Hematopoietic multipotent progenitor cell treated with erythropoietin and hydrocortisone succinate and interleukin-3 and kit ligand, for 6 days (in vitro differentiated cells): Measurements from ENCODE around the gene FZD2.
"Not testable (repeated sequence)": the region's sequence is repeated elsewhere in the genome, so short reads cannot be mapped to it uniquely, and the experiment has no call there.

Experiments
- DNase-seq: peaks from one replicate; pipeline ENCODE4 v3.0.0-alpha.2; 2015

The FZD2 gene

DNA sequence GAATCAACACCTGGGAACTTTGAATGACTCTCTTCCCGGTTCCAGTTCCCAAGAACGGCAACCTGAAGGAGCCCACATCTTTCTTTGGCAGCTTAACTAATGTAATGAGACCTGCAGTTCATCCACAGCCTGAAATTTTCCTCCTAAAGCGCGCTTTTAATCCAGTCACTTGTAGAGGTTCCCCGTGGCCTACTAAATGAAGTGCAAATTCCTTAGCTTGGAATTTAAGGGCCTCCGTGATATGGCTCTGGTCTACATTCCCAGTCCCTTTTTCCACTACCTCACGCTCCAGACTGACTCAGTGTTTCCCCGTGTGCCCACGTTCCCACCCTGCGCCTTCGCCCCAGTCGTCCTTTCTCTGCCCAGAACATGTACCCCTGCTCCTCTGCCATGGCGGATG is 27.2 kb downstream of the FZD2 start:
- DNase-seq = no peak

DNA sequence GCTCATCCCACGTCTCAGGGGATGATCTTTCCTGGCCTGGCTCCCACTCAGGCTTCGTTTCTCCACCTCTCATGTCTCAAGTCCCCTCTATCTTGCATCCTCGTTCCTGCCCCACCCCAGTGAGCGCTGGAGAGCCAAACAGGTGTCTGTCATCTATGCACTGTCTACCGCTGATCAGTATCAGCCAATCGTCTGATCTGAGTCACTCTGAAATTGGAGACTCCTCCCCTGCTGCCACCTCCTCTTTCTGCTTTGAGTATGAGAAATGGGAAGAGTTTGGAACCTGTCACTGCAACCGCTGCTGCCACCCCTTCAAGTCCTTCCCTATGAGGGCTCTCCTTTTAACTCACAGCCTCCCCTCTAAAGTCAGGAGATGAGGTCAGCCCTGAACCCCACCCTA is 28.0 kb downstream of the FZD2 start:
- DNase-seq = no peak

DNA sequence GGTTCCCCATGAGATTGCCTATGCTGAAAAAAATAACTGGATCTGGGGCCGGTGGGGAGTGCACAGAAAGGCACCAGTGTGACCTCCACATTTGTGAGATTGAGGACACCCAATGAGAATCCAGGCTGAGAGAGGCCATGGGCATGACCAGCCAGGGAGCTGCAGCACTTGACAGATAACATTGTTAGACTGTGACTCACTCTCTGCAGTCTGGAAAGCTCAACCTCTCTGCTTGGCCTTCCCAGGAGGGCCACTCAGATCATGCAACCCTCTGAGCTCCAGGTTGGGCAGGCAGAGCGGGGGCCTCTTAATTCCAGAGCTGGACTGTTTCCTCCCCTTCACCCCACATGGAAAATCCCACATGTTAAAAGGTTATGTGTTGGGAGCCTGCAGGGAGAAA is 30.1 kb downstream of the FZD2 start:
- peak; percentile 28 for DNase-seq

DNA sequence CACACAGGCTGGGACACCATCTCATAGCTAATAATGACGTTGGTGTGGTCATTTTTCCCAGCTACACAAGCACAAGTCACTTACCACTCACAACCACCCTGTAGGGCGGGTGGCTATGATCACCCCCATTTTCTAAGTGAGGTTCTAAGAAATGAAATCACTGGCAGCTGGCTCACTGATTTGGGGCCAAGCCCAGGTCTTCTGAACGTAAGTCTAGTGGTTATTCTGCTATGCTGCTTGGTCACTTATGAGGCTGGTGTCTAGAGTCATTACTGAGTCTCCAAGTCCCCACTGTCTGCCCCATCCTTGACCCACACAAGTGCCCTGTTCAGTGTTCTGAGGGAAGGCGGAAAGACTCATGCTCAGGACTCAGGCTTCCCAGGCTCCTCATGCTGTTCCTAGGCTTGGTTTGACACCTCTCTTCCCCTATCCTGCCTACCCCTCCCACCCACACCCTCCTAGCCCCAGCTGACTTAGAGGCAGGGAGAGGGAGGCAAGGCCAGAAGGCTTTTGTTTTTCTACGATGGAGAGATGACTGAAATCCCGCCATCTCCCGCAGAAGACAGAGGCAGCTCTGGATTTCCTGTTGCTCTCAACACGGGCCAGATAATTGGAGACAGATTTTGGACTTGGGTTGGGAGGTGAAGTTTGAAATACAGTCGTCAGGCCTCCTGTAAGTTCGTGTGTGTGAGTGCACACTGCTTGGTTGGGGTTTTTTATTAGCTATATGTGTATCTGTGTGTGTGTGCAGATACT is 32.2 kb downstream of the FZD2 start:
- no peak for DNase-seq

DNA sequence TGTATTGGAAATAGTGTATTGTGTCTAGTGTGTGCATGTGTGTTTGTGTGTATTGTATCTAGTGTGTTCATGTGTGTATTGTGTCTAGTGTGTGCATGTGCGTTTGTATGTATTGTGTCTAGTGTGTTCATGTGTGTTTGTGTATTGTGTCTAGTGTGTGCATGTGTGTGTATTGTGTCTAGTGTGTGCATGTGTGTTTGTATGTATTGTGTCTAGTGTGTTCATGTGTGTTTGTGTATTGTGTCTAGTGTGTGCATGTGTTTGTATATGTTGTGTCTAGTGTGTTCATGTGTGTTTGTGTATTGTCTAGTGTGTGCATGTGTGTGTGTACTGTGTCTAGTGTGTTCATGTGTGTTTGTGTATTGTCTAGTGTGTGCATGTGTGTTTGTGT is 32.8 kb downstream of the FZD2 start:
- not testable (repeated sequence) for DNase-seq

DNA sequence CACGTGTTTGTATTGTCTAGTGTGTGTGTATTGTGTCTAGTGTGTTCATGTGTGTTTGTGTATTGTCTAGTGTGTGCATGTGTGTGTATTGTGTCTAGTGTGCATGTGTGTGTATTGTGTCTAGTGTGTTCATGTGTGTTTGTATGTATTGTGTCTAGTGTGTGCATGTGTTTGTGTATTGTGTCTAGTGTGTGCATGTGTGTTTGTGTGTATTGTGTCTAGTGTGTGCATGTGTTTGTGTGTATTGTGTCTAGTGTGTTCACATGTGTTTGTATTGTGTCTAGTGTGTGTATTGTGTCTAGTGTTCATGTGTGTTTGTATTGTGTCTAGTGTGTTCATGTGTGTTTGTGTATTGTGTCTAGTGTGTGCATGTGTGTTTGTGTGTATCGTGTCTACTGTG is 33.5 kb downstream of the FZD2 start:
- DNase-seq = not testable (repeated sequence)

DNA sequence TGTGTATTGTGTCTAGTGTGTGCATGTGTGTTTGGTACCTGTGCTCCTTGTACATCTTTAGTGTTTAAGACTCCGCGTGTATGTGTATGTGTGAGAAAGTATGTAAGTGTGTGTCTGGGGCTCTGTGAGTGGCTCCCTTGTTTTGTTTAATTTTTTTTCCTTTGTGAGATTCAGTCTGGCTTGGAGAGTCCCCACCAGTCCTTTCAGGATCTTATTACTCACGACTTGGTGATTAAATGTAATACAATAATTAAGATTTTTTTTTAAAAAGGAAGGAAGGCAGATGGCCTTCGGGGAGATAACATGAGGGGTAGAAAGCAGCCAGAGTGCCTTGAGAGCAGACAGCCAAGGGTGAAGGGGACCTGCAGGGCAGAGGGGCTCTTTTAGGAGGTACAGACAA is 33.9 kb downstream of the FZD2 start:
- DNase-seq = no peak

DNA sequence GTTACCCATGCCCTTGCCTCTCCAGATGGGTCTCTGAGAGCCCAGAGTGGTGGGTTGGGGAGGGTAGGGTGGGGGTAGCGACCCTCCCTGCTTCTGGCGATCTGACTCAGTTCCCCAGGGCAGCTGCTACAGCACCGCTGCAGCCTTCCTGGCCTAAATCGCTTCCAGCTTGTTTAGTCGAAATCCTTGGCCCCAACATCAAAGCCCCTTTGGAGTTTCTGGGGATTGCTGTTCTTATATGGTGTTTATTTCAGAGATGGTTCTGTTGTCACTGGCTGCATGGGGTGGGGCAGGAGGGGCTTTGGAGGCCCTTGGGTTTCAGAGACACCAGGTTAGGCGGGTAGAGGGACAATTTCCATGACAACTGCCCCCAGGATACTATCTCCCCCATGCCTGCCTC is 35.9 kb downstream of the FZD2 start:
- no peak for DNase-seq

DNA sequence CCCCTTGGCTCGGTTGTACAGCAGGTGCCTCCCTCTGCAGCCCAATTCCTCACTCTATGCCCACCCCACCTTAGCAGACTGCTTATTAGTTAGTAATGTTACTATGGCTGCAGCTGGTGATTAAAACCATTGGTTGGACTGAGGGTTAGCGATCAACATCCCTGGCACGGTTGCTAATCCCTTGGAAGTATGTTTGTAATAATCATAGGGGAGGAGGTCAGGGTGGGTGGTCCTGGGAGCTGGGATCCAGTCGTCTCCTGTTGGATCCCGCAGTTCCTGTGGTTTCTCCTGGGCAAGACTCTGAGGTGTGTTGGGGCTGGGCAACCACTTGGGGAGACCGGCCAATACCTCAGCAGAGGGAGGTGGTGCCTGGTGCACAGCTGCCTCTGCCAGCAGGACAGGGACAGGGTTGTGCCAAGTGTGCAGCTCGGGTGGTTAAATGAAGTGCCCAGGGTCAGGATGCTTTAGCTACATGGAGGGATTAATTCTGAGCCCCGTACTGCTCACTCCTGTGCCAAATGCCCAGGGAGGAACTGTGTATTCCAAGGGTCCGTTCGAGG is 38.0 kb downstream of the FZD2 start:
- DNase-seq = no peak

DNA sequence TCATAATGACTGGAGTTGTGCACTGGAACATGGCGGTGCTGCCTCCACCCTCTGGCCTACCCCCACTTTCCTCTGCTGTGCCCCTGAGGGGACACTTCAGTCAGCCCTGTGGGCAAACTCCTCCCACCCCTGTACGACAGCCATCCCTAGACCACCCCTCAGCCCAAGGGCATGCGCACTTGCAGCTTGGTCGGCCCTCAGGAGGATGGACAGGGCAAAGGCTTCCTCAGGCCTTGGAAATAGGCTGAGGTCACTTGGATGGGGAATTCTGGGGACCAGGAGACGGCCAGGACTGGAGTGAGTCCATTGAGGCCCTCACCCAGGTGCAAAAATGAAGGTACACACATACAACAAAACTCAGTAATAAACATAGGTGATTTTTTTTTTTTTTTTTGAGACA is 41.0 kb downstream of the FZD2 start:
- no peak for DNase-seq

DNA sequence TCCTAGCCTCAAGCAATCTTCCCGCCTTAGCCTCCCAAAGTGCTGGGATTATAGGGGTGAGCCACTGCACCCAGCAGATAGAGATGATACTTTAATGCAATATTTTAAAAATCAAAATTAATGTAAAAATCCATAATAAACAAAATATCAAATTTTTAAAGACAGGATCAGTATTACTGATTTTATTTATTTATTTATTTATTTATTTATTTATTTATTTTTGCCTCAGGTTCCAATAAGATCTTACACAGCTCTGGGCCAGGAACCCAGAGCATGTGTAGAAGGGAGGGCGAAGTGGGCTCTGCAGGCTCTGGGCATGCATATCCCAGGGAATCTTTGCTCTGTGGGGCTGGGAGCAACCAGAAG is 41.6 kb downstream of the FZD2 start:
- DNase-seq = no peak

DNA sequence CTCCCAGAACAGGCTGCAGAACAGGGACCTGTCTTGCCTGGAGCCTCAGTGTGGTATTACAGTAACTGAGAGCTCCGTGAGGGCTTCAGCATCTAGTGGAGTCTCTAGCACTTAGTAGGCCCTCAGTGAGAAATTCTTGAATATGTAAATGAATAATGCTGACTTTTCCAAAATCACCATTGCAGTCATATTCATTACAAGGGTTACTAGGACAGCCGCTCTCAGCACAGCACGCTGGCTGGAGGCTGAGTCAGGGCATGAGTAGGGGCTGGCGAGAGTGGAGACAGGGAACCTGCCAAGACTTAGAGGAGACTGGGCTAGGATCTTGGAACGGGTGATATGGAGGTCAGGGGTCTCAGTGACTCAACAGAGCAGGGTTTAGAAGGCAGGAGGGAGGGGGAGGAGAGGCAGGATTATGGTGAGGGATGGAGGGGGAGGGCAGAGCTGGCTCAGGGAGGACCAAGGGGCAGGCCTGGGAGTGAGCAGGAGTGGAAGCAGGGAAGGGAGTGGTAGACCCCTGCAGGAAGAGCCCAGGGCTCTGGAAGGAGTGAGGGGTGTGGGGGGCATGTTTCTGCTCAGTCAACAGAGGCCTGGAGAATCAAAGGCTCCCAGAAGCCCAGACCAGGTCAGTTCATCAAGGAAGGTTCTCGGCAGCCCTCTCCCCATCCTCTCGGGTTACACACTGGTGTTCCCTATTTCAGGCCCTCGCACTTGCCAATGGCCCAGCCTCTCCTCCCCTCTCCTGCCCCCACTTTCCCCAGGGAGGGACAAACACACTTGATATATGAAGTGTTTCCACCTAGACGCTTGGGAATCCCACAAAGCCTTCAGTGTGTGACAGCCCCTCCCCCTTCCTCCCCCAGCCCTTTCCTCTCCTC is 42.3 kb downstream of the FZD2 start:
- DNase-seq = no peak

DNA sequence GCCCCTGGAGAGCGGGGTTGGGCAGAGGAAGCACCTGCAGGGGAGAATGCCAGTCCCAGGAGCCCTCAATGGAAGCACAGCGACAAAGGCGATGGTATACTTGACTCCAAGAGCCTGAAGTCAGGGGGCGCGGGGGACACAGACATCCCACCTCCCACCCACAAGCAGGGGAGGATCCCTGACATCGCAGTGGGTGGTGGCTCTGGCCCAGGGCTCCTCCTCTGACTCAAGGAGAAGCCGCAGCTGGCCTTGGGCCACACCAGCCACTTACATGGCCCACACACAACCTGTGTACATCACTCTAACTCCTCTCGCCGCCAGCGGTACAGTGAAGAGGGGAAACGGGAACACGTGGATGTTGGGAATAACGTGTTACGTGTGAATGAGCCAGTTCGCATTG is 44.3 kb downstream of the FZD2 start:
- DNase-seq = no peak

DNA sequence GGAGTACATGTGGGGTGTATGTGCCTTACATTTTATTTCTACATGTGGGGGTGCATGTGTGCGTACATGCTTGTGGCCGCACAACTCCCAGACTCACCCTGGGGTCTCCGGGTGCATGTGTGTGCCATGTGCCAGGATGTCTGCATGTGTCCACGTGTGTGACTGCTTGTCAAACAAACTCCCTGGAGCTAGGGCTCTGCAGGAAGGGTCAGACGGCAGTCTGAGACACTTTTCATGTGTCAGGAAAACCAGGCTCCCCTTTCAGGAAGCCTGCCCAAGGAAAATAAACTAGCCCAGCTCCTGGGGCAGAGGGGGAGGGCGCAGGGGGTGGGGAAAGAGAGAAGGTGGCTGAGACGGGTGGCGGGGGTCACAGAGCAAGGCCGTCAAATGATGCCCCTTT is 44.7 kb downstream of the FZD2 start:
- DNase-seq = no peak

DNA sequence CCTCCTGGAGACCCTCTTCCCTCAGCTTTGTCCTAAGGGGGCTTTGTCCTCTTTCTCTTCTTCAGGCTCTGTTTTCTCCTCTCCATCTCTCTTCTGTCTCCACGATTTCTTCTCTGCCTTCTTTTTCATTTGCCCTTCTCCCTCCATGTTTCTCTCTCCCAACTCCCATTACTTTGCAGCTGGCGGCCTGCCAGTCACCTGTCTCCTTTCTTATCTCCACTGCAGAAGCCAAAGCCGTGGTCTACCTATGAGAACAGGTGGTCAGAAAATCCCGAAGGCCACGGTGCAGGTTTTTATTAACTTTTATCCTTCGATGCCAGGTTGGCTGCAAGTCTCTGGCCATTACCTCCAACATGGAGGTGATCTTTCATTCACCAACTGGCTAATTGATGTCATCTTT is 45.1 kb downstream of the FZD2 start:
- no peak for DNase-seq

DNA sequence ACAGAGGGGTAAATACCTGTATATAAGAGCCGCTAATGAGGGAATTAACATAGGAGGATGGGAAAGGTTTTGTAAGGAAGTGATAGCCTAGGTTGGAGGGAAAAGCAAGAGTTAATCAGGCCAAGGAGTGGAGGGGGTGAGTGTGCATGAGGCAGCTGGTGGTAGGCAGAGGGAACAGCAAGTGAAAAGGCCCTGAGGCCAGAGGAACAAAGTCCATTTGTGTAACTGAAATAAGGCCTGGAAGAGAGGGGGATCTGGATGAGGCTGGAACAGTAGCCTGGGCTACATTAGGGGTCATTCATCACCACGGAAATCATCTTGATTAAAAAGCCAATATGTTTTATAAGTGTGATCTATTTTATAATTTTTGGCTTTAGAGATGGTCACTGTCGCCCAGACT is 45.7 kb downstream of the FZD2 start:
- DNase-seq = no peak

DNA sequence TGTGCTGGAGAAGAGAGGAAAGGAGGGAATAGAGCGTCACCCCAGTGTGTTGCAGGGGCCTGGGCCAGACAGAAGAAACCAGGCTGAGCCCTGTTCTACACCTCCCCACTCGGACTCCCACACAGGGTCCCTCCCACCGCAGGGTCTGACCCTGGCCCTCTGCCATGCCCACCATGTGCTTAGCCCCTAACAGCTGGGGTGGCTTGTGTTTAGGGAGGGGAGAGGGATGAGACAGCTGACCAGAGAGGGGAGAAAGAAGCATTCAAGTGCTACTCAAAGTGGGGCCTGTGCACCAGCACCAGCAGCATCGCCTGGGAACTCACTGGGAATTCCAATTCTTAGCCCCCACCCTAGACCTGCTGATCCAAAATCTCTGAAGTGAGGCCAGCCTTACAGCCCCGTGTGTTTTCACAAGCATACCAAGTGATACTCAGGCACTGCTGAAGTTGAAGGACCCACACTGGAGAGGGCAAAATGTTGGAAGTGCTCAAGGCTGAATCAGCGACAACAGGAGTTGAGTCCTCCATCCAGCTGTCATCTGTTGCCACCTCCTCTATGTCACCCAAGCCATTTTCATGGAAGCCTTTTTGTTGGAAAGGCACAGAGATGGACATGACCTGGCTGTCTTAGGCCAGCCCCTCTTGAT is 47.0 kb downstream of the FZD2 start:
- no peak for DNase-seq

DNA sequence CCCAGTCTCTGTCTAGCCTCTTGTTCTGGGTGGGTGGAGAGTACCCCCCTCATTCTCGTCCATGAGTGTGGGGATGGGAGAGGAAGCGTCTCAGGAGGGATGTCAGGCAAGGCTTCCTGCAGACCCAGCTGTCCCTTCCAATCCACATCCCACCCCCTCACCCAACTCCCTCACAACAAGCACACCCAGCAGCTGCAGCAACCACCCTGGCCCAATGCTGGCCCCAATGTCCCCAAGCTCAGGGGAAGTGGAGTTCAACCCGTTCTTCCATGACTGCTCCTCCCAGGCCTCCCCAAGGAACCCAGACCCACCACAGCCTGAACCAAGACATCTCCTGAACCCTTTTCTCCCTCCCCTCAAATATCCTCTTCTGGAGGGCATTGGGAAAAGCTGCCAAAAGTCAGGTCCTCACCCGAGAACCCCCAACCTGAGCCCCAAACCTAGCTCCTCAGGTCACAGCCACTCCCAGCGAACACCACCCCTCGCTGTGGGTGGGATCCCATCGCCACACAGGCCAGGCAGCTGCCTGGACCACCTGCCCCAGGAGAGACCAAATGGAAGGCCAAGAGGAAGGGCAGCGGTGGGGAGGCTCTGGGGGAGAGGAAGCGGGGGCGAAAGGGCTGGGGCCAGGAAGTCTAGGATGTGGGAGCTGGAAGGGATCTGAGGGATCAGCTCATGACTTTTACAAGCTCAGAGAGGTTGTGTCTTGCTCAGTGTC is 47.6 kb downstream of the FZD2 start:
- DNase-seq = no peak

DNA sequence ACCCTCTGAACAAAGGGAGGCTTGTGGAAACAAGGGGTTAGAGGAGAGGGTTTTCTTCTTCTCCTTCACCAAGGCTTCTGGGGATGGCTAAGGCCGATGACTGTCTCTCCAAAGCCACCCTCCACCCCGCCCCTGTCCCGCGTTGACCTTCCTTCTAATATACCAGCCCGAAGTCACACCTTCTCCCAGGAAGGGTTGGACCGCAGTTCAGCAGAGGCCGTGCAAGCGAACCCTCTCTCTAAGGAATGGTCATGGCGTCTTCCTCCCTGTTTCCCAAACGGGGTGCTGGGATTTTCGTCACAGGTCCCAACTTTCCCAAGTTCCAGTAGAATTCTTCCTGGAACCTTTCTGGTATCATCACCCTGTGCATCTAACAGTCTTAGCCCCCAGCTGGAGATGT is 49.4 kb downstream of the FZD2 start:
- DNase-seq = no peak

DNA sequence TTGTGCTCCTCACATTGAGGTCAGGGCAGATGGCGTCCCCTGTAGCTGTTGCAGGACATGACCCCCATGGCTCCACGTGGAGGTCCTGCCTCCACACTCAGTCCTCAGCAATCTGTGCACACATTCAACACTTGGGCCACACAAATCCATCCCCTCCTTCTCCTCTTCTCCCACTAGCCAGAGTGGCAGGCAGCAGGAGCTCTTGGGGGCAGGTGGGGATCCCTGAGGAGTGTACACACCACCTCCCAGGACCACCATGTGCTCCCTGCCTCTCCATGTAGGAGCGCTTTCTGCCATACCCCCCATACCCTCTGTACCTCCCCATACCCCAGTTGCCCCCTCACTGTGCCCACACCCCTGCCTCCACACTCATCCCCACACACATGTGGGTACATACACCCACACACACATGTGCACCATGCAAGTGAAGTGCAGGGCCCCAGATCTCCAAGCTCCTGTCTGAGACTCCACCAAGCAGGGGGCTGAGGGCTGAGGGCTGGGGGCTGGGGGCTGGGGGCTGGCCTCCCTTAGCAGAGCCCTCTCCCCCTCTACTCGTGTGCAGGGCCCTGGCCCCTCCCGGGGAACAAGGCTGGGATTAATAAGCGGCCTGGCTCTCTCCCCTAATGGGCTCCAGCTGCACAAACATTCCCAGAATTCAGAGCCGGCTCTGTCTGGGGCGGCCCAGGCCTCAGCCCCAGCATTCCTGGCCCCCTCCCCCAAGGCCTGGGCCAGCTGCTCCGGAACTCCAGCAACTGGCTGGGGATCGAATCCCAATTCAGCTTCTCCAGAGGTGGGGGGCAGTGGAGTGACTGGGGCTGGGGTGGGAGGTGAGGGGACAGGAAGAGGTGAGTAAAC is 50.8 kb downstream of the FZD2 start:
- no peak for DNase-seq

DNA sequence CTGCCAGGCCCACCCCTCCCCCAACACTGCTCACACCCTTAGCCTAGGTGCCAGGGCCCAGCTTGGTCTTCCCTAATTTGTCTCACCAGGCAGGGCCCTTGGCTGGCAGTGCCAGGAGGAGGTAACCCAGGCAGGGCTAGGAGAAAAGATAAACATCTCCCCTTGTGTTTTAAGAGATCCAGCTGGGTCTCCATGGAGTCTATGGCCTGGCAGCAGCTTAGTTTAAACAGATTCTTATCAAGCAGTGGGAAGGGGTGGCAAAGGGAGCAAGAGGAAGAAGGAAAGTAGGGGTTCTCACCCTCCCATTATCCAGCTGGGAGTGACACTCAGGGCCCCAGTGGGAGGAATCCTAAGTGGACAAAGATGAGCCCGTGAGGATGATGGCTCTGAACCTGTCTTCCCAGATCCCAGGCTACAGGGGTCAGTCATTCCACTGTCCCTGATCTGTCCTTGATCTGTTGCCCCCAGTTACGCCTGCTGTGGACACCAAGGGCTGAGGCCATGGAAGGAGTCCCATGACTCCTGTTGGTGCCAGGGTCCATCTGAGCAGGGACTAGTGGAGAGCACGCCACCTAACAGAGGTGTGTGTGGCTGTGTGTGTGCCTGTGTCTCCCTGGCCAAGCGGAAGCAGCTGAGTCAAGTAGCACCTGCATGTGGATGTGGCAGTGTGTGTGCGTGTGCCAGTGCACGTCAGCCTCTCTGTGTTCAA is 51.6 kb downstream of the FZD2 start:
- no peak for DNase-seq
